ENCODE results near the gene TNFSF8.

Gene TNFSF8

GRCh38 chr9:114856215-114856941, 74.0 kb downstream of the TNFSF8 start:
- DNase-seq (ENCODE audit: low read depth) = peak; percentile 88
- TF ChIP-seq CTCF (conservative IDR thresholded peaks at IDR 0.05; ENCODE audit: low read depth, low read length) = no peak
- H3K4me3 ChIP-seq (ENCODE audit: low read depth, low read length) = no peak overlapping the region

- H3K4me3 ChIP-seq (ENCODE audit: low read depth, low read length) = no peak overlapping the region
- no peak for DNase-seq (ENCODE audit: low read depth)
- no peak for TF ChIP-seq CTCF (conservative IDR thresholded peaks at IDR 0.05; ENCODE audit: low read depth, low read length)
Observed at GRCh38 chr9:114855488-114855887, 74.9 kb downstream of the TNFSF8 start.

GRCh38 chr9:114854736-114855355, 75.5 kb downstream of the TNFSF8 start:
- no peak overlapping the region for H3K4me3 ChIP-seq (ENCODE audit: low read depth, low read length)
- no peak for DNase-seq (ENCODE audit: low read depth)
- no peak for TF ChIP-seq CTCF (conservative IDR thresholded peaks at IDR 0.05; ENCODE audit: low read depth, low read length)

- no peak overlapping the region for H3K4me3 ChIP-seq (ENCODE audit: low read depth, low read length)
- DNase-seq (ENCODE audit: low read depth) = no peak
- TF ChIP-seq CTCF (conservative IDR thresholded peaks at IDR 0.05; ENCODE audit: low read depth, low read length) = no peak
Observed at GRCh38 chr9:114853071-114853855, 77.1 kb downstream of the TNFSF8 start.

GRCh38 chr9:114852050-114852594, 78.3 kb downstream of the TNFSF8 start:
- H3K4me3 ChIP-seq (ENCODE audit: low read depth, low read length) = no peak overlapping the region
- TF ChIP-seq CTCF (conservative IDR thresholded peaks at IDR 0.05; ENCODE audit: low read depth, low read length) = no peak
- DNase-seq (ENCODE audit: low read depth) = peak; percentile 92

- H3K4me3 ChIP-seq (ENCODE audit: low read depth, low read length) = no peak overlapping the region
- no peak for TF ChIP-seq CTCF (conservative IDR thresholded peaks at IDR 0.05; ENCODE audit: low read depth, low read length)
- no peak for DNase-seq (ENCODE audit: low read depth)
Observed at GRCh38 chr9:114851306-114851705, 79.1 kb downstream of the TNFSF8 start.

Measured in choroid plexus epithelial cell (primary cell).